ENCODE results near the gene LRP10. TPM values are rescaled to one million over a fixed set of nuclear protein-coding genes. Genes with fewer than 3 reads are reported as not detected.
"Not testable (repeated sequence)": the region's sequence is repeated elsewhere in the genome, so short reads cannot be mapped to it uniquely, and the experiment has no call there.

The LRP10 gene
- polyA plus RNA-seq, 1 donor = 36.5 TPM

DNA sequence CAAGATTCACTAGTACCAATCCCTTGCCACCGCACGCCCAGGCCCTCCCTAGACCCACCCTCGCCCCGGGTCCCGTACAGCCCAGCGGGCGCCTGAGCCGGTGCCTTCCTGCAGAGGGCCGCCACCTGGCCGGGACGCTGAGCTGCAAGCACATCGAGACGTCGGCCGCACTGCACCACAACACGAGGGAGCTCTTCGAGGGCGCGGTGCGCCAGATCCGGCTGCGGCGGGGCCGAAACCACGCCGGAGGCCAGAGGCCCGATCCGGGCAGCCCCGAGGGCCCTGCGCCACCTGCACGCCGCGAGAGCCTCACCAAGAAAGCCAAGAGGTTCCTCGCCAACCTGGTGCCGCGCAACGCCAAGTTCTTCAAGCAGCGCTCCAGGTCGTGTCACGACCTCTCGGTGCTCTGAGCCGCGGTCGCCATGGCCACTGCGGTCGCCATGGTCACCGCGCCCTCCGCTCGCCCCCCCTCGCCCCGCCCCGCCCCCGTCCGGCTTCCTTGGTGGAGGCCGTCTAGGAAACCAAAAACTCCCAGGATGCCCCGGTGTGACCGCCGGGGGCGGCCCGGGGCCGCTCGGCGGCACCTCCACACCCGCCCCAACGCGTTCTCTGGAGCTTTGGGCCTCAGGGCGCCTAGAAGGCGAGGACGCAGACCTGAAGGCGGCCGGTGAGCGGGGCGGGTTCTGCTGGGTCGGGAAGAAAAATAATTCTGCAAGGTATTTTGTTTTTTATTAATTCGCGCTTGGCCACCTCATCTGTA lies 15.1 kb downstream of the LRP10 start:
- DNase-seq (ENCODE audit: low read depth) = no peak

DNA sequence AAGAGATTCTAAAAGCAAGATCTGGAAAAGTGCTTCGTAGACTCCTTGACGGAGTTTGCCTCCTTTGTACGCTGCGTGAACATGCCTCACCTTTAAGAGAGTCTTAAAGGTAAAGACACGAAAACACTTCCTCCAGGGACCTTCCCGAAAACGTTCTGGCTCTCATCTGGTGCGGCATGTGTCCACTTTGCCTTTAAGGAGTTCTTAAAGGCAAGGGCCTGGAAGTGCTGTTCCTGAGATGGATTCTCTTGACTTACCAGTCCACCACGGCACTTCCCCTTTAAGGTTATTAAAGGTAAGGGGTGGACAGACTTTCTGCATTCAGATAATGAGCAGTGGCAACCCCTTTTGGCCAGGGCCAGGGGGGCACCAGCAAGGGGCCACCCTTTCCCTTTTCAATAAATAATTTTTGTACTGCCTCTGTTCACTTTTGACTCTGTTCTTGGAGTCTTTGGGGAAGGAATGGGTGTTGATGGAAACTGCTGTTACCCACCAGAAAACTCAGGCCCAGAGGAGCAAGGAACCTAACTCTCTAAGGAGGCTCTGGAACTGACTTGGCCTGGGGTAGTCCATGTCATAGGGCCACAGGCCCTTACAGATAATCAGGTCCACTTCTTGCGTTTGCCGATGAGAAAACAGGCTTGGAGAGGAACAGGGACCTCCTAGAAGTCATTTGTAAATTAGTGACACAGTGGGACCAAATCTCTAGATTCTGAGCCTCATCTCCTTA lies 15.9 kb downstream of the LRP10 start:
- DNase-seq (ENCODE audit: low read depth) = no peak

DNA sequence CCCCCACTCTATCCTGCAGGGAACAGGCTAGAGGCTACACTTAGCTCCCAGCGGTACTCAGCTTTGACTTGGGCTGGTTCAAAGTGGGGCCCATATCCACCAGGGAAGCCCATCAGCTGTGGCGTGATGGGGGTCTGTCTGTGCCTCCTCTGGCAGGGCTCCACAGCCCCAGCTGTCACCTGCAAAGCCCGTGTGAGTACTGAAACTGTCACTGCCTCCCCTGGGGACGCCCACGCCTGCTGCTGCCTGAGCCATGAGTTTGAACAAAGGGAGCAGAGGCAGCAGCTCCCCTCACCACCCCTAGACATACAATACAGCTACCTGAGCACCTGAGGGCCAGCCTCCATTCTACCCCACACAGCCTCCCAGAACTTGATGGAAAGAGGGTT lies 16.4 kb downstream of the LRP10 start:
- DNase-seq (ENCODE audit: low read depth) = no peak

DNA sequence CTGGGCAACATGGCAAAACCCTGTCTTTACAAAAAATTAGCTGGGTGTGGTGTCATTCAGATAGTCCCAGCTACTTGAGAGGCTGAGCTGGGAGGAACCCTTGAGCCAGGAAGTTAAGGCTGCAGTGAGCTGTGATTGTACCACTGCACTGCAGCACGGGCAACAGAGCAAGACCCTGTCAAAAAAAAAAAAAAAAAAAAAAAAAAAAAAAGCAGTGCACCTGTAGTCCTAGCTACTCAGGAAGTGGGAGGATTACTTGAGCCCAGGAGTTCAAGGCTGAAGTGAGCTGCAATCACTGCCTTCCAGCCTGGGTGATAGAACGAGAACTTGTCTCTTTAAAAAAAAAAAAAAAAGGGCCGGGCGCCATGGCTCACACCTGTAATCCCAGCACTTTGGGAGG lies 17.1 kb downstream of the LRP10 start:
- DNase-seq (ENCODE audit: low read depth) = no peak

DNA sequence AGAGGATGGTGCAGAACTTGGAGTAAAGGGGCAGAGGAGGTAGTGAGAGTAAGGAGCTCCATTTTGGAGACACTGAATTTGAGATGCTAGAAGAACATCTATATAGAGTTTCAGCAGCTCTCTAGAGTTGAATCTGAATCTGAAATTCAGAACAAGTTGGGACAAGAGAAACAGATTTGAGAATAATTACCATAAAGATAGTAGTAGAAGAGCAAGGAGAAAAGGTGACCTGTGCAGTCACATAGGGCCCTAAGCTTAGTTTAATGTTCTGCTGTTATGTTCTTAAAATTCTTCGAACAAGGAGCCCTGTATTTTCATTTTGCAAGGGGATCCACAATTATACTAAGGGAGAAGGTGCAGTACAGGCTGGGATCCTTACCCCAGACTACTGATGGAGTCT lies 18.9 kb downstream of the LRP10 start:
- DNase-seq (ENCODE audit: low read depth) = no peak

DNA sequence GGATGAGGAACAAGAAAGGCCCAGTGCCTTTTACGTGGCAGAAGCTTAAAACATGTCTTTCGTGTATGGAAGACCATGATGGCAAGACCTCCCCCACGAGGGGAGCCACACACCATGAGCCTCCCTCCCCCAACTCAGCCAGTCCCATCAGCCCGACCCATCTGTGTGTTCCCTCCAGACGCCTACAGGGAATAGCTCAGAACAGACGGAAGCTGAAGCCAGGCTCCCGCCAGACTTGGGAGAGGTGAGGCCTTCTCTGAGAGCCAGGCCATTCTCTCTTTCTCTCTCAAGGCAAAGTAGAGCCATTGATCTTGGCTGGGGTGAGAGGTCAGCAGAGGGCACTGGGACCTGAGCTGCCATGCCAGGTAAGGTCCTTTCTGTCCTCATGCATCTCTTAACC lies 20.9 kb downstream of the LRP10 start:
- no peak for DNase-seq (ENCODE audit: low read depth)

DNA sequence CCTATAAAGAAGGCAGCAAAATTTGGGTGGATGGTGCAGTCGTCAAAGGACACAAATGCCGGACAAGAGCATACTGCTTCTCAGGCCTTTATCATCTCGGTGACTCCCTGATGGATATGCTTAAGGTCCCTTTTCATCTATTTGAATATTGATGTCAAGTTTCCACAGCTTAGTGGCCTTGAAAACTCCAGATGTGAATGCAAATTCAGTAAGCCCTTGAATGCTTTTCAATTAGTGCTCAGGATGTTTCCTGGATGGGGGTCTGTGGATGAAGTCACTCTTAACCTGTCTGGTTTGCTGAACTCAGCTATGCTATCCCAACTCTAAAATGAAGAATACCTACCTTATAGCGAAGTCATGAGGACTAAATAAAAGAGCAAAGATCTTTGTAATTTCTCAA lies 22.2 kb downstream of the LRP10 start:
- no peak for DNase-seq (ENCODE audit: low read depth)

DNA sequence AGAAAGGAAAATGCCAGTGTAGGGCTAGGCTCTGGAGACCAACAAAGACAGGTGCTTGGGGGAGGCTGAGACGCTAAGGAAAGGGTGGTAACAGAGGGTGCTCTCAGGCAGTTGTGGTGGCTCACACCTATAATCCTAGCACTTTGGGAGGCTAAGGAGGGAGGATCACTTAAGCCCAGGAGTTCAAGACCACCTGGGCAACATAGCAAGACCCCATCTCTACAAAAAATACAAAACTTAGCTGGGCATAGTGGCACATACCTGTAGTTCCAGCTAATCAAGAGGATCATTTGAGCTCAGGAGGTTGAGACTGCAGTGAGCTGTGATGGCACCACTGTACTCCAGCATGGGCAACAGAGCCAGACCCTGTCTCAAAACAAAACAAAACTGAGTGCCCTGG lies 23.9 kb downstream of the LRP10 start:
- DNase-seq (ENCODE audit: low read depth) = no peak

DNA sequence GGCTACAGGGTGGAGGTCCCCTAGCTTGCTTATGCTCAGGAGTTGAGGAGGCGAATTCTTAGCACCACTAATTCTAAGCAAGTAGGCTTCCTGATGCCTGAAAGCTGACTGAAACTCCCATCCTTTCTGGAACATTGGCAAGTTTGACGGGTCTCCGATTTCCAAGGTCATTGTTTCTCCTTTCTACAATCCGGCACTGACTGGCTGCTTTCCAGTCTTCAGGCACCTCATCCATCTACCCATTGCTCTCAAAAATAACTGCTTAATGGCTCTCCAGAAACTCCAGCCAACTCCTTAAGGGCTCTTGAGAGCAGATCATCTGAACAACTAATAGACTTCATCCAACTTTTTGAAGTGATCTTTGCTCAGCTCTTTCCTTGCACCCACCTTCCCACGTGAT lies 24.8 kb downstream of the LRP10 start:
- no peak for DNase-seq (ENCODE audit: low read depth)

DNA sequence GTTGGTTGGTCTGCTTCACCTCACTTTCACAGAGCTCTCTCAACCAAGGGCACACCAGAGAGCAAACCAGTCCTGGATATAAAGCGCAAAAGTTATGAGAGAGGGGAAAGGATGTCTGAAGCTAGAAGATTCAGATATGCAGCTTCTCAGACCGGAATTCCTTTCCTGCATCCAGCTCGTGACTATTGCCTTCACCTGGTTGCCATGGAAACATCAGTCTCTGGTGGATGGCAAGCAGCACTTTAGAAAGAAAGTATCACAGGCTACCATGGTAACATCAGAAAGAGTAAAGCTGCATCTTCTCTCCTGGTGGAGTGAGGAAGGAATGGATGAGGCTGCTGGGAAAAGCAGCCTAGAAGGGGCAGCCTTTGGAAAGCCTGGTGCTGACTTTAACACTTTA lies 25.2 kb downstream of the LRP10 start:
- DNase-seq (ENCODE audit: low read depth) = no peak

DNA sequence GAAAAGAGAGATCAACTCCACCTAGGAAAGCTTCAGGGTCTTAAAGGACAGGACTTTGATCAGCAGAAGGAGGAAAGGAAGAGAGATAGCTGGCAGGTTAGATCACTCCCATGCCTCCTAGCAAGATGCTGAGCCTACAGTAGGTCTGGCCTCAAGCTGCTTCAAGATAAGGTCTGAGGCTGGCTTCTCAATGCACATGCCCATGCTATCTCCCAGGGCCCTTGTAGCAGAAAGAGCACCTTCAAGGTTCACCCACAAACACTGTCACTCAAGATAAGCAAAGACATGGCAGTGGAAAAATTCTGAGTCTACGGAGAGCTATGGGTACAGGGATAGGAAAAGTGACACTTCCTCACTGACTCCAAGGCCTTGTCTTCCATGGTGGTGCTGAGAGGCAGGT lies 25.8 kb downstream of the LRP10 start:
- no peak for DNase-seq (ENCODE audit: low read depth)

DNA sequence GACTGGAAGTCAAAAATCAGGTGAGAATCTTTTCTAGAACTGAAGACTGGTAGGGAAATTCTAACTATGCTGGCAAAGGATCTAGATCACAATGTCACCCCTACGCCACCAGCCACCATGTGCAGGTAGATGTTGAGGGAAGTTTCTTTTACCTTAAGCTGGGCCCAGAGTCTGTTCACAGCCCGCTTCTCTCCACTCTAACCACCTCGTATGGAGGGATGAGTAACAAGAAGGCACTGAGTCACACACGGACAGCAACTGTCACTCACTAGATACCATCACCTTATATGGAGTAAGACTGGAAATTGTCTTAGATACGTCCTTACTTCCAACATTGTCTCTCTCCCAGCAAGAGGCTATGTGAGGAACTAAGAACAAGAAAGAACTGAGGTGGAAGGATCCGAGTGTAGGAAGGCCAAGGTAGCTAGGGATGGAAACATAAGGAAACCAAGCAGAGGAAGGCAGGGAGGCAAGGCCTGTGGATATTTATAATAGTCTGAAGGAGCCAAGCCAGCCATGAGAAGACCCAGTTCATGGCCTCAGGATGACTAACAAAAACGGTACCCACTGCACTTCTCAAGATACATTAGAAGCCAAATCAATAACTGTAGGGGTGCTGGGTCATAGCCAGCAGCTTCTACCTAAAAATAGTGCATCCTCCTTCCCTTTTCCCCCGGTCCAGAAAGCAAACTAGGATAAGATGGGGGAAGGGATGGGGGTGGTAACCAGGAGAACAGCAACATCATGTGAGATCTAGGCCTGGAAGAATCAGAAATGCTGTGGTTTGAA lies 27.0 kb downstream of the LRP10 start:
- no peak for DNase-seq (ENCODE audit: low read depth)

DNA sequence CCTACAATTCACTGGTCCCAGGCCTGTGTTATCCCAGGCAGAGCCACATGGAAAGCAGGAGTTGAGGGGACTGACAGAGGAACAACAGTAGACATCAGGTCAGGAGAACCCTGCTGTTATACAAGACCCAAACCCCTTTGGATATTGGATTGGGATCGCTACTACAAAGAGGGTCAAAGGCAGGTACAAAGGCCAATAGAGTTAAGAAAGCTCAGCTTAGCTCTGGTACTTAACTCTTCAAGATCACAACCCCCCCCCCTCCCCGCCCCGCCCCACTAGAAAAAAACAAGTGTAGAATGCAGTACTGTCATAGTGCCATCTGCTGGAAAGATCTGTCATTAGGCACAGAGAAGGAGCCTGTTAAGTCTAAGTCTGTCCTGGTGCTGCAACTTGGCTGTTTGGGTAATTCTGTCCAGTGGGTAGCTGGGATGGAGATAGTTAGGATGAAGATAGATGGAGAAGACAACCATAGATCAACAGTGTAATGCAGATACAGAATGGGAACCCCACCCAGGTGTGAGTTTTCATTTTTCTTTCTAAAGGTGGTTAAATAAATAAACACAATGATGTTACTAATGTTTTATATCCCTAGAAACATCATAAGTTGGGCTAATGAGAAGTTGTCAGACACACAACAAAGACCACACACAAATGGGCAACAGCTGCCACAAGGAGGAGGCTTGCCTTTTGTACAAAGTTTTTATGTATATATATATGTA lies 28.7 kb downstream of the LRP10 start:
- peak; percentile 58 for DNase-seq (ENCODE audit: low read depth)

DNA sequence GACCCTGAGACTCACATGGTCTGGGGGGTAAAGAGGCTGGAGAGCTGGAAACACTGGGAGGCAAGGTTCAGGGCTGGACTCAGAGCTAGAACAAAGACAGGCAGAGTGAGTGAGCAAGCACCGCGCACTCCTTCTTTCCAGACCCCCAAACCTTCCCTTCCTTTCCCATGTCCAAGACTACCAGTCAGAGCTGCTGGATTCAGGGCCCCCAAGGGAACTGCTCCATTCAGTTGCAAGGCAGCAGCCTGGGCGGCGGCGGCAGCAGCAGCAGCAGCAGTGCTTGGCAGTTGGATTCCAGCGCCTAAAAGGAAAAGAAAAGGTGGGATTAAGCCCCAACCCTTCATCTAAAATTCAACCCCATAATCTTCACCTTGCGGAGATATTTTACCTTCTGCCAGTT lies 30.3 kb downstream of the LRP10 start:
- no peak for DNase-seq (ENCODE audit: low read depth)

DNA sequence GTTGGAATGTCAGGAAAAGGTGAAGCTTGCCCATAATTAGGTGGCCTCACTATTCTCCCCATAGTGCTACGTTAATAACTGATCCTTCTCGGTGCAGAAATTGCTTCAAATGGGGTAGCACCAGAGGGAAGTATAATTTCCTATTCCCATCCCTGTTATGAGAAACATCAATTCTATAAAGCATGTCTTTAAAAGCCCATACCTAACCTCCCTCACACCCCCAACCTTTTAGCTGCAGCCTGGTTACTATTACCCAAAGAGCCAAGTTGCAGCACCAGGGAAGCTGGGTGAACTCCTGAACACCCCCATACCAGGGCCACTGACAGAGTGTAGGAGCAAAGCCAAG lies 32.2 kb downstream of the LRP10 start:
- DNase-seq (ENCODE audit: low read depth) = no peak

DNA sequence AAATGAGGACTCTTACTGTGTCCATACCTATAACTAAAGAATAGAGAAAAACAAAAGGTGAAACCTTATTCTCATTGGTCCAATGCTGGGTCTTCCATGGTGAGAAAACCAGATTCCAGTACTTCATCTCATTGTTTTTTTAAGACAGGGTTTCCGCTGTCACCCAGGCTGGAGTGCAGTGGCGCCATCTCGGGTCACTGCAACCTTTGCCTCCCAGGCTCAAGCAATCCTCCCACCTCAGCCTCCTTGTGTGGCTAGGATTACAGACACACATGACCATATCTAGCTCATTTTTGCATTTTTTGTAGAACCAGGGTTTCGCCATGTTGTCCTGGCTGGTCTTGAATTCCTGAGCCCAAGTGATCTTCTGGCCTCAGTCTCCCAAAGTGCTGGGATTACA lies 34.1 kb downstream of the LRP10 start:
- DNase-seq (ENCODE audit: low read depth) = no peak

DNA sequence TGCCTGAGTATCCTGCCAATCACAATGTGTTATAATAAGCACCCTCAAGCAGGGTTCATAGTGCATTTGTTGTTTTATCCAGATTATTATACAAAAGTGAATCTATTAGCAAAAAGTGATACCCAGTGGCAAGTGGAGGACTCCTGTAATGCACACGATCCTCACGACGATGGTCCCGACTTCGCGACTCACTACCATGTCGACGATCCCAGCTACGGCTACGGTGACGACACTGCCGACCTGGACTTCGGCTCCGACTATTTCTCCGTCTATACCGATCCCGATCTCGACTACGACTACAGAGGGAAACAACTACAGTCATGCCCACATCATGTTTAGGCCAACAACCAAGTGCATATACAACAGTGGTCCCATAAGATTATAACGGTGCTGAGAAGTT lies 34.5 kb downstream of the LRP10 start:
- DNase-seq (ENCODE audit: low read depth) = no peak

DNA sequence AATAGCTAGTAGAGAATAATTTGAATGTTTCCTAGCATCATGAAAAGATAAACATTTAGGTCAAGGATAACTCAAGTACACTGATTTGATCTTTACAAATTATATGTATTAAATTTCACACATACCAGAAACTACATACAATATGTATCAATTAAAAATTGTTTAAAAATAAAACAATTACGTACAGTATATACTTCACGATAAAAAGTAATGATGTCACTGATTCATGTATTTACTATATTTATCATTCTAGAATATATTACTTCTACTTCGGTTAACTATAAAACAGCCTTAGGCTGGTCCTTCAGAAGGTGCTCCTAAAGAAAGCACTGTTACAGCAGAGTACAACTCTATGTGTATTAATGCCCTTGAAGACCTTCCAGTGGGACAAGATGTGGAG lies 35.9 kb downstream of the LRP10 start:
- no peak for DNase-seq (ENCODE audit: low read depth)

DNA sequence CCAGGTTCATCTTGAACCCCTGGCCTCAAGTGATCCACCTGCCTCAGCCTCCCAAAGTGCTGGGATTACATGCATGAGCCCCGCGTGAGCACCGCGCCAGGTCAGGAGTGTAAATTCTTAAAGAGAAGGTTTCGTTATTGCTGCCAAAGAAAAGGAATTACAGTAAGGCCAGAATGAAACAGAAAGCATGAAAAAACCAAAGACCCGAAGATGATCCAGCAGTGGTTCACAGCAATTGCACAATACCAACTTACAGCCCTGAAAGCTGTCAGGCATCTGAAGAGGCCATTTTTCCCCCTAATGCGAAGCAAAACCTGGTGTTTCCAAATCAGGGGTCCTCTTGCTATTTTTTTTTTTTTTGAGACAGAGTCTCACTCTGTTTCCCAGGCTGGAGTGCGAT lies 37.1 kb downstream of the LRP10 start:
- no peak for DNase-seq (ENCODE audit: low read depth)

DNA sequence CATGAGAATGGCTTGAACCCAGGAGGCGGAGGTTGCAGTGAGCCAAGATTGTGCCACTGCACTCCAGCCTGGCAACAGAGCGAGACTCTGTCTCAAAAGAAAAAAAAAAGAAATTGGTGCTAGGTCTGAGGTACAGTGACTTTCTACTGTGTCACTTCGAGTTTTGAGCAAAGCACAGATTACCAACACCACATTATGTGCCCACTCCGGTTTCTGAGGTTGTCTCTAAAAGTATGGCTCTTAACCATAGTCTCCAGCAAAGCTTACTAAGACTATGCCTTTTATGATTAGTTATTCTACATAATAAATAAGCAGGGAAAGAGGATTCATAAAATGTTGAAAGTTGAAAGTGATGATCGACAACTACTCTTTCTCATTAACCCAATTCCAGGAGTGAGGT lies 39.4 kb downstream of the LRP10 start:
- no peak for DNase-seq (ENCODE audit: low read depth)

DNA sequence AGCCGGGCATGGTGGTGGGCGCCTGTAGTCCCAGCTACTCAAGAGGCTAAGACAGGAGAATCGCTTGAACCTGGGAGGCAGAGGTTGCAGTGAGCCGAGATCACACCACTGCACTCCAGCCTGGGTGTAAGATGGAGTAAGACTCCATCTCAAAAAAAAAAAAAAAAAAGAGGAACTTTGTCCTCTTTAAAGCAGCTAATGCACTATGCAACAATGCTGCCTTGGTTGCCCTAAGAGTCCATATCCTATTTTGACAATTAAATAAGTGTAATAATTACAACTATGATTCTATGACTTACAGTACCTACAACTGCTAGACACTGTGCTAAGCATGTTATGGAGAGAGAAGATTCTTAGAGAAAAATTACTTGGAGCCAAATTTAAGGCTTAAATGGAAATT lies 43.3 kb downstream of the LRP10 start:
- not testable (repeated sequence) for DNase-seq (ENCODE audit: low read depth)

DNA sequence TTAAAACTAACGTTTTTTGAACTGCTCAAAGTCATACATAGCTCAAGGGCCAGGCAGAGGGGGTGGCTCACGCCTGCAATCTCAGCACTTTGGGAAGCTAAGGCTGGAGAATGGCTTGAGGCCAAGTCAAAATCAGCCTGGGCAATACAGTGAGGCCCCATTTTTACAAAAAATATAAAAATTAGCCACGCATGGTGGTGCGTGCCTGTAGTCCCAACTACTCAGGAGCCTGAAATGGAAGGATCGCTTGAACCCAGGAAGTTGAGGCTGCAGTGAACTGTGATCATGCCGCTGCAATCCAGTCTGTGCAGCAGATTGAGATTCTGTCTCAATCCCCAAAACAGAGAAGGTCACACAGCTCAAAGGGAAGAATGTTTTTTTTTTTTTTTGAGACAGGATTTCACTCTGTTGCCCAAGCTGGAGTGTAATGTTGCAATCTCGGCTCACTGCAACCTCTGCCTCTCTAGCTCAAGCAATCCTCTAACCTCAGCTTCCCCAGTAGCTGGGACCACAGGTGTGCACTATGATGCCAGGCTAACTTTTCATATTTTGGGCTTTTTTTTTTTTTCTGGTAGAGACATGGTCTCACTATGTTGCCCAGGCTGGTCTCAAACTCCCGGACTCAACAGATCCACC lies 44.5 kb downstream of the LRP10 start:
- no peak for DNase-seq (ENCODE audit: low read depth)
